Hematopoietic multipotent progenitor cell treated with erythropoietin and hydrocortisone succinate and interleukin-3 and kit ligand, for 6 days (in vitro differentiated cells): Measurements from ENCODE around the gene KIAA1191.
"Not testable (repeated sequence)": the region's sequence is repeated elsewhere in the genome, so short reads cannot be mapped to it uniquely, and the experiment has no call there.

ENCODE experiments used
- DNase-seq: peaks from one replicate; pipeline ENCODE4 v3.0.0-alpha.2; 2015

Gene KIAA1191

GRCh38 chr5:176305356-176305755, 56.2 kb downstream of the KIAA1191 start:
- not testable (repeated sequence) for DNase-seq
